Uterus (tissue), 2 donors: ENCODE data around the gene SAMD1.

Source experiments
- CTCF ChIP-seq, 4 experiments: fragments of 200-600 bp in 2 of 4; fragments of 450-650 bp in 2 of 4; sonication (generic) in 2 of 4; IDR thresholded peaks; one replicate each; pipeline ENCODE4 v1.5.1; 2016 to 2019; ENCODE audit warnings: antibody characterized with exemption in 4 of 4, mild to moderate bottlenecking in 2 of 4, moderate library complexity in 1 of 4
- POLR2A ChIP-seq, 2 donors: fragments of 450-650 bp; IDR thresholded peaks; one replicate each; pipeline ENCODE4 v1.6.1; 2016; ENCODE audit warnings: antibody characterized with exemption in 2 of 2, mild to moderate bottlenecking in 1 of 2, moderate library complexity in 1 of 2

- TF ChIP-seq CTCF (IDR thresholded peaks at IDR 0.05) = no peak
- TF ChIP-seq POLR2A (IDR thresholded peaks at IDR 0.05) = no peak
Measured at GRCh38 chr19:14056069-14056666, 34.4 kb downstream of the SAMD1 start.
